Esophagus (tissue), 2 donors: ENCODE data around the gene SPACA1. TPM values are rescaled to one million over a fixed set of nuclear protein-coding genes. Genes with fewer than 3 reads are reported as not detected.

ENCODE experiments used
- polyA plus RNA-seq, 2 donors: library from polyadenylated mRNA; stranded (reverse); fragments of 200-250 nt; gene quantifications; one replicate each; pipeline ENCODE4 v1.2.3, GENCODE V29; 2013
- donor health status: healthy with polysubstance abuse.
- donor health status: Bipolar disorder and iron deficiency.

The SPACA1 gene
- polyA plus RNA-seq, 2 donors: not detected

Other genes with a start within 250 kb of the SPACA1 start
- gene CNR1, start 118.5 kb downstream of the SPACA1 start, polyA plus RNA-seq: under 1 TPM; 0.74 to 0.77 TPM